GM19452 (cell line): ENCODE data around the gene XRCC3.

Source experiments
- ATAC-seq: cut with Tn5 transposase; IDR thresholded peaks from one replicate; pipeline ENCODE4 v1.9.1; 2021; ENCODE audit not compliant: unreplicated experiment

XRCC3 gene

DNA sequence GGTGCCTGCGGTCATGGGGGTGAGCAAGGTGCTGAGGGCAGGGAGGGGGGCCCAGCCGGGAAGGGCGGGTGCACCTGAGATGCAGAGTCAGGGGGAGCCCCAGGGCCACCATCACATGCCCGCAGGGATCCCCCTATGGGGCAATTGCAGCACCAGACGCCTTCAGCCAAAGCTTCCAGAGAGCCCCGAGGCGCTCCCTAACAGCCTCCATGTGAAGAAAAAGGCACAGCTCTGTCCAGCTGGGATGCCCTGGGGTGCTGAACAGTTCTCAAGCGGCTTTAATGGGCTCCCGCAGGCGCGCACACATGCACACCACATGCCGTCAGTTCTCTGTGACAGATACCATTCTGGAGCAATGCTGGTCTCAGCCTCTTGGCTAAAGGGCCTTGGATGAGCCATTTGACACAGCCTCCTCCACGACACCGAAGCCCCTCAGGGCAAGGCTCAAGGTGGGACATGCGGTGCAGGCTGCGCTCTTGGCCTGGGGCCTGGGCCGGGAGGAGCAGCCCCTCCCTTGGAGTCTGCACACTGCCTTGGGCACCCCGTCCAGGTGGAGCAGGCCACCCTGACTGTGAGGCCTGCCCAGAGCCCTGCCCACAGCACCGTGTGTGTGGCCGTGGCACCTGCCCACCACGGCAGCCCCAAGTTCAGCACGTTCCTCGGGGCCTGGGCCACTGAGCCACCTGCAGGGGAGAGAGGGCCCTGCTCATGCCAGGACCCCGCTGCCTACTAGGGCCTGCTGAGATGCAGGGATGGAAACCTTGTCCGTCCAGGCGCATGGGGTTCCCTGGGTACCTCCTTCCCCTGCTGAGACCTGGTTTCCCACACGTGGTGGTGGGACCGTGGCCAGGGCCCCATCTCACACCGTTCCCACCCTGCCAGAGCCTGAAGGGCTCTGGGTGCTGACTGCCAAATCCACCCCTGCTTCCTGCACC is 7.7 kb downstream of the XRCC3 start:
- no peak for ATAC-seq

DNA sequence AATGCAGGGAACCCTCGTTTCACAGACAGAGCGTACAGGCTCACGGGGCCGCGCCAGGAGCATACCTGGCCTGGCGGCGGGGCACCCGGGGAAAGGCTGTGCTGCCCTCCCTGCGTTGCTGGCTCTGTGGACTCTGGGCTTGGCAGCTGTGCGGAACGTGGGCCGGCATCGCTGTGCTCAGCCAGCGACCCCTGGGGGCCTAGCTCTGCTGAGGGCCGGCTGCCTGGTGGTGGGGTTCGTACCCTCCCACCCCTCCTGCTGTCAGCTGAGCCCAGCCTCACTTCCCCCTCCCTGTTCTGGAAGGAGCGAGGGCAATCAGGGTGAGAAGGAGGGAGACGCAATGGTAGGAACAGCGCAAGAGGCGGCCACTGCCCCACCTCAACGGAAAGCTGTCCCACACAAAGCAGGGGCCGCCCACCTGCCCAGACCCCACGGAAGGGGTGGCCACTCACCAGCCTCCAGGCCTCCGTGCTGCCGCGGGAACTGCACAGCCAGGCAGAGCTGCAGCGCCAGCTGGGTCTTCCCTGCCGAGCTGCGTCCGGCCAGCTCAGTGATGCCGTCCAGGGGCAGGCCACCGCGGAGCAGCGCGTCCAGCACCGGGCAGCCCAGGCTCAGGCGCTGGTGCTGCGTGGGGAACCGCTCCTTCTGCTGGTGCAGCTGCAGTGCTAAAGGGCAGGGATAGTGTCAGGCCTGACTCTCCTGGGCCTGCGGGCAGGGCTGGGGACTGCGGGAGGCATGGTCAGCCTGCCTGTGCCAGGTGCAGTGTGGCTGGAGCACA is 8.5 kb downstream of the XRCC3 start:
- no peak for ATAC-seq

DNA sequence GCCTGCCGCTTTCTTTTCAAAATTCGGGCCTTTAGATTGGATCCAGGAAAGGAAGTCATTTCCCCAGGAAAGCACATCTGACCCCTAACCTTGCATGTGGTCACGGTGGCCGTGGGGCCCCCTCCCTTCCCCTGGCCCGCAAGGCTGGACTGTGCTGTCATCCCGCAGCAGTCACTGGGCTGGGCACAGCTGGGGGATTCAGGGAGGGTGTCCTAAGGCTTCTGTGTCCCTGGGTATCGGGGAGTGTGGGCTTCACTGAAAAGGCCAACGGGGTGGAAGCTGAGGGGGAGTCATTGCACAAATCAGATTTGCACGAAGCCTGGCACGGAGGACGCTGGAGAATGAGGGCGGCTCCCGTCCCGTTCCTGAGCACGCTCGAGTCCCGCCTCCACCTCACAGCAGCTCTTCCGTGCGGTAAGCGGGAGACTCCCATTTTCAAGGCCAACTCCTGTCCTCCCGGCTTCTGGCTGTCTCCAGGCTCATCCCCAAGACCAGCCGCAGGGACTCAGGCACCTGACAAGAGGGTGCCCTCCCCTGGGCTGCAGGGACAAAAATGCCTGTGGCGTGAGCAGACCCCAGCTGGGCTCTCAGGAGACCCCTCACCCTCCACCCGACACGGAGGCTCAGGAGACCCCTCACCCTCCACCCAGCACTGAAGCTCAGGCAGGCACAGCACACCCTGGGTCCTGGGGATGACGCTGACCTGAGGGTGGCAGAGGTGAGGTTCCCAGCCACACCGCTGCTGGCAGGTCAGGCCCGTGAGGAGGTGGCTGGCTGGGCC is 9.6 kb downstream of the XRCC3 start:
- no peak for ATAC-seq

DNA sequence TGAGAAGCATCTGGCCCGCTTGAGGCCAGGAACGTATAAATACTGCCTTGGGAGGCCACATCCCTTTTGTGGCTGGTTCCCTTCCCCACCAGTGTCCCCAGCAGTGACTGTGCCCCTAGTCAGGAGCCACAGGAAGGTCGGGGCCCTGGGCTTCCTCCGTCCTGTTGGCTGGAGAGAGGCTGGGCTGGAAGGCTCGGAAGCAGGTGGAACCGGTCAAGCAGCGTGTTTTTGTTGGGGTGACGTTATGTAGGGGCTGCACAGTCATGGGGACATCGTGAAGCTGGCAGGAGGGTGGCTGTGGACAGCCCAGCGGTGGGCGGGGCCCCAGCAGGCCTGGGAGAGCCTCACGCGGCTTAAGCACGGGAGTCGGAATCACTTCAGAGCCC is 10.1 kb downstream of the XRCC3 start:
- ATAC-seq, result no peak

DNA sequence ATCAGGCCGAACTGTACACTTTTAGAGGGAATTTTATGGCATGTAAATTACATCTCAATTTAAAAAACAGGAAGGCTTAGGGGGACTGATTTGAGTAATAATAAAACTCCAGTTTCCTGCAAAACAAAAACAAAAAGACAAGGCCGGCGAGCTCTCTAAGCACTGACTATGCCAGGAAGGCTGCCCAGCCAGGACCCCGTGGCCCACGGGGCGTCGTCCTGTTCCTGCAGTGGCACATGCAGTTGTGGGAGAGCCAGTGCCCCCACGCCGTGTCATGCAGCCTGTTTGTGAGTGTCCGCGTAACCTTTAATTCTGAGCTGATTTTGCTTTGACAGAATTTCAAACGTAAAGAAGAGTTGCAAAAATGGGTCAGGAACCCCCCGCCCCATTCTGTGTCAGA is 10.5 kb downstream of the XRCC3 start:
- ATAC-seq, result no peak

DNA sequence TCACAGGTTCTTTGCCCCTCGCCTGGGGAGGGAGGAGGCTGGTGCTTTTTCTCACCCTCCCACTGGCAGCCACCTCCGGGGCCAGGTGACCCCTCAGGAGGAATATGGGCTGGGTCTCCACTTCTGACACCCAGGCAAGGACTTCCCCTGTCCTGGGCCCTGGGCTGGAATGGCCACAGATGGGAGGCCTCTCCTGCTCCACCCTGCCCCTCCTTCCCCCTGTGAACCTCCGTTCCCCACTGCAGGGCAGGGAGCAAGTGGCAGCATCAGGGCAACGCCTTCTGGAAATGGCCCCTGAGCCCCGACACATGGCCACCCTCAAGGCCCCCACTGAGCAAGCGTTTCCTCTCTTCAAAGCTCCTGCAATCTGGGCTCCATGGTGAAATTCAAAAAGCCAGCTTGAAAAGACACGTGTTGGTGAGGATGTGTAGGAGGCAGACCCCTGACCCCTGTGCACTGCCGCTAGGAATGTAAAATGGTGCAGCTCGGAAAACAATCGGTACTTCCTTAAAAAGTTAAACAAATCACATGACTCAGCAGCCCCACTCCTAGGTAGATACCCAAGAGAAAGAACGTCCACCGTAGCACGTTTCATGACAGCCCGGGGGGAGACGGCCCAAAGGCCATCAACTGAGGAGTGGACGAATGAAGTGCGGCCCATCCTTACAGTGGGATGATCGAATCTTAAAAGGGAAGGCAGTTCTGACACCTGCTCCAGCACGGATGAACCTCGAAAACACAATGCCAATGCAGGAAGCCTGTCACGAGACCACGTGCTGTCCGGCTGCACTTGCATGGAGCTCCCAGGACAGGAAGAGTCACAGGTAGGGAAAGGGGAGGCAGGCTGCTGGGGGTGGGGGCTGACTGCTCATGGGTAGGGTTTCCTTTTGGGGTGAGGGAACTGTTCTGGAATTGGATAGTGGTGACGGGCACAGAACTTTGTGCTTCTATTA is 11.5 kb downstream of the XRCC3 start:
- ATAC-seq, result no peak

DNA sequence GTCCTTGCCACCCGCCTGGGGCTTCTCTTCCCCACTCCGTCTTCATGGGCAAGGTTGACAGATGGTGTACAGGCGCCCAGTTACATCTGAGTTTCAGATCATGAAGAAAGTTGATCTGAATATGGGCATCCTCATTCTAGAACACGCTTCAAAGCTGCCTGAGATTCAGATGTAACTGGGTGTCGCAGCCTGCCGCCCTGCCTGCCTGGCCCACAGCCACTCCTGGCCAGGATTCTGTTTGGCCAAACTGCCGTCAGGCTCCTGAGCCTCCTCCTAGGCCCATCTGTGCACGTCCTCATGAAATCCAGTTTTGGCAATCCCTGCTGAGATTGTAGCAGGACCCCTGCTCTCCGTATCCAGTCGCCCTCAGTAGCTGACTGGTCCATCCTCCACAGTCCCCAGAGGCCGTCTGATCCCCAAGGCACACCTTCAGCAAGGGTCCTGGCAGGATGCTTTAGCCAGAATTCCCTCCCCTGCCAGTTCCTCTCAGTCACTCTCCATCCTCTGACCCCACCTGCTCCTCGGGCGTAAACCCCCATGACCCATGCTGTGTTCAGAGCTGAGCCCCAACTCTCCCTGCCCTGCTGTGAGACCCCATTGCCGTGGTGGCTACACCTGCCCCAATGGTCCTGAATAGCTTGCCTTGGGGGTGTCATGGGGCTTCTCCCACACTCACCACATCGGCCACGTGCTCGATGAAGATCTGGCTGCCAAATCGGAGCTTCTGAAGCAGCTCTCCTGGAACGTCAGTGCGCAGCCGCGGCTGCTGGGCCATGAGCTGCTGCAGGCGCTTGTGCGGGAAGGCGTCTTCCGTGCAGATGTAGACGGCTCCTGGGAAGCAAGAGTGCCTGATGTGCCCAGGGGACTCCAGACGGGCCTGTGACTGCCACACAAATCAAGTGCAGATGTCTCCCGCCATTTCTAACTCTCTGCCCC is 12.5 kb downstream of the XRCC3 start:
- no peak for ATAC-seq

DNA sequence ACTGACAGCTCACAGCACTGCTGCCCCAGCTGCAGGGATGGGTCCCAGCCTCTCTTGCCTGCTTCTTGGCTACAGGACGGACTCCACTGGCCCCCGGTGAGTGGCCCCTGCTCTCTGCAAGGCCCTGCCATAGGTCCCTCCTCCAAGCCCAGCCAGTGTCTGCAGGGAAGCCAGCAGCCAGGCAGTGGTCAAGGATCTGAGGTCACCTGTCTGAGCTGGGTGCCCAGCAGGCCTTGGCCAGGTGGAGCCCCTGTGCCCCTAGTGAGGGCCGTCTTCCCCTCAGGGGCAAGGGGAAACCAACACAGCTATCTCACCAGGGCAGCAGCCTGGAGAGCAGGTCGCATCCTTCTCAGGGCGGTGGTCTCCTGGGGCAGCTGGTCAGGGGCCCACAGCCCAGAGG is 13.2 kb downstream of the XRCC3 start:
- no peak for ATAC-seq

DNA sequence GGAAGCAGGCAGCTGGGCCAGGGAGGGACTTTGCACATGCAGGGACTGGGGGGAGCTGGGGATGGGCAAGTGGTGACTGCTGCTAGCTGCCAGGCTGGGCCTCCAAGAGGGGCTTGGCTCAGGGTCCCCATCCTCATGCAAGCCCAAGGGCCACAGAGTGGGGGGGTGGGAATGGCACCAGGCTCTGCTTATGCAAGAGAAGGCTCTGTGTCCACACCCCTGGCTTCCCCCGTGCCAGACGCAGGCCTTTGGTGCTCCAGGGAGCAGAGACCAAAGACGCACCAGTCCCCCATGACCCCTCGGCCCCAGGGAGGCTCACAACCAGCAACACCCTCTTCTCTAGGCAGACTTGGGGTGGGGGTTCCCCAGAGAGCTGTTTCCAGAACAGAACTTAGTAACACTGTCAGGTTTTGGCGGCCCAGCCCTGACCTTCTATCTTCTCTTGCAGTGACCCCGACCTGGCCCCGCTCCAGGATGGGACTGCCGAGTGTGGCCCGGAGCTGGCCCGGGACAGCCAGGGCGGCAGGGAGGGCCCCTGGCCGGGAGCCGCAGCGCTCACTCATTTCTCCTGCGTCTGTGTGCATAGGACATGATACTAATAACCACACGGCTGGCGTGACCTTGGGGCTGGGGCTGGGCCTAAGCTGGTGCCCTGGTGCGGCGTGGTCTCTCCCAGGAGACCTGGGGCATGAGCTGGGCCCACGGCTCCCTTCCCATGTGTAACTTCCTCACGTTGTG is 14.3 kb downstream of the XRCC3 start:
- ATAC-seq, result no peak

DNA sequence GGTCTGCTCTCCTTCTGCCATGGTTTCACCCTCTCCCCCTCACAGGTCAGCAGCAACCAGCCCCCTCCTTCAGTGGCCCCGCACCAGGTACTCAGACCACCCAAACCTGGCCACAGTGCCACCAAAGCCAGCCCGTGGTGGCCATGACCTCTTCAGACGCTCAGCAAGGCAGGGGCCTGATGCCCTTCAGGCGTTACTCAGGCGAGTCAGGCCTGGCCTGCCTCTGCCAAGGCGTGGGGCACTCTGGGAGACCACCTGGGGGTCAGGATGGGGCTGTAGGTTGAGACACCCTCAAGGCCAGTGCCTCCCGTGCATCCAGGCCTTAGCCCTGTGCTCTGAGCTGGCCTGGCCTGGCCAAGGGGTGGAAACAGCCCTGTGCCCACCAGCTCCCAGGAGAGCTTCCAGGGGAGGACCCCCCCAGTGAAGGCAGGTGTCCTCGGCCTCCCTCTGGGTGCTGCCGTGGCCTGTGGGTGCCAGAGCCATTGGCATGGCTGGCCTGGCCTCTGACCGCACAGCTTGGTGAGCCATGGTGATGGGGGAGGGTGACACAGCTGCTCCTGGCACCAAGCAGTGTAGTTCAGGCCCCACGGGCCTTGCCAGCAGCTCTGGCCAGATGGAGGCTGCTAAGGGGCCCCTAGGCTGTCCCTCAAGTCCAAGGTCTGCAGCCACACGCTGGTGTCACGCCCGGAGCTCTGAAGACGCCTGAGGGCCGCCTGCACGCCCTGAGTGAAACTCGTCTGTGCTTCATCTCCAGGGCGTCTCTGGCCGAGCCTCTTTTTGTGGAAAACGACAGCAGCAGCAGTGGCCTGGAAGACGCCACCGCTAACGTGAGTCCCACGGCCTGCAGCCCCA is 15.1 kb downstream of the XRCC3 start:
- ATAC-seq, result no peak

DNA sequence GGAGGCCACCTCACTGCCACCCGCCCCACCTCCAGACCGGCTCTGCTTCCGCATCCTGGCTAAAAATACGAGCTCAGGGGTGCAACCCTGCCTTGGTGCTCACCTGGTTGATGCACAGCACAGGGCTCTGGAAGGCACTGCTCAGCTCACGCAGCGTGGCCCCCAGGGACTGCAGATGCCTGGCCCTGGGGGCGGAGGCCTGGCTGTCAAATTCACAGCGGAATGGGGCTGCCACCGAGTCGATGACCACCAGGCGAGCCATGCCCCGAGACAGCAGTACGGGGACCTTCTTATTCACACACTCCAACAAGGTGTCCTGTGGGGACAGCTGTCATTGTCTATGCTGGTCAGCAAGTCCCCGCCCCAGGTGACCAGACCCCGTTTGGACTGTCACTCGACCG is 16.0 kb downstream of the XRCC3 start:
- ATAC-seq, result no peak

DNA sequence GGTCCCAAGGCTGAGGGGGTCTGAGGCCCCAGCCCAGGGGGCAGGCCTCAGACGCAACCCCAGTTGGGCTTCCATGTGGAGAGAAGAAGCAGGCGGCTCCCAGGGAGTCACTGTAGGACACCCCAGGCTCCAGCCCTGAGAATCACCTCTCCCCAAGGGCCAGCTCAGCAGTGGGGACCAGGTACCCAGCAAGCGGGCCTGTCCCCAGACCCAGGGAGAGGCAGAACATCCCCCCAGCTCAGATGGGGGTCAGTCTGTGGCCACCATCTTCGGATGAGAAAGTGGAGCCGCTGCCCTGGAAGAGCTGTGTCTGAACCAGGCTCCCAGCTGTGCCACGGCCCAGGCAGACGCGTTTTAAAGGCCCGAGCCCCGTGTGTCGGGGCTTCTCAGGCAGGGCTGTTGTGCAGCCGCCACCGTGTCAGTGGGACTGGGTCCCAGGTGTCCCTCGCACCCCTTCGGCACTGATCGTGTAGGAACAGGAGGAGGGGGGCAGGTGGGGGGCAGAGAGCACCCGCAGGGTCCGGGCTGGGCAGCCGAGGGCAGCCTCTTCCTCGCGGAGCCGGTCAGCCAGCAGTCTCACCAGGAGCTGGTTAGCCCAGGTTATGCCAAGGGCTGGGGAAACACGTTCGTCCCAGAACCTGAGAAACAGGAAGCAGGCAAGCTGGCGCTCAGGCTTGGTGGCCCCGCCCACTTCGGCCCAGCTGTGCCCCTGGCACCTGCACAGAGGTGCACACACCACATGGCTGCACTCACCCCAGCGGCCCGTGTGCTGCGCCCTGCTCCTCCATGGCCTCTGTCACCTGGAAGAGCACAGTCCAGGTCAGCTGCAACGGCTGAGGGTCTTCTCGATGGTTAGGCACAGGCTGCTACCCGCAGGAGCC is 16.6 kb downstream of the XRCC3 start:
- ATAC-seq, result no peak

DNA sequence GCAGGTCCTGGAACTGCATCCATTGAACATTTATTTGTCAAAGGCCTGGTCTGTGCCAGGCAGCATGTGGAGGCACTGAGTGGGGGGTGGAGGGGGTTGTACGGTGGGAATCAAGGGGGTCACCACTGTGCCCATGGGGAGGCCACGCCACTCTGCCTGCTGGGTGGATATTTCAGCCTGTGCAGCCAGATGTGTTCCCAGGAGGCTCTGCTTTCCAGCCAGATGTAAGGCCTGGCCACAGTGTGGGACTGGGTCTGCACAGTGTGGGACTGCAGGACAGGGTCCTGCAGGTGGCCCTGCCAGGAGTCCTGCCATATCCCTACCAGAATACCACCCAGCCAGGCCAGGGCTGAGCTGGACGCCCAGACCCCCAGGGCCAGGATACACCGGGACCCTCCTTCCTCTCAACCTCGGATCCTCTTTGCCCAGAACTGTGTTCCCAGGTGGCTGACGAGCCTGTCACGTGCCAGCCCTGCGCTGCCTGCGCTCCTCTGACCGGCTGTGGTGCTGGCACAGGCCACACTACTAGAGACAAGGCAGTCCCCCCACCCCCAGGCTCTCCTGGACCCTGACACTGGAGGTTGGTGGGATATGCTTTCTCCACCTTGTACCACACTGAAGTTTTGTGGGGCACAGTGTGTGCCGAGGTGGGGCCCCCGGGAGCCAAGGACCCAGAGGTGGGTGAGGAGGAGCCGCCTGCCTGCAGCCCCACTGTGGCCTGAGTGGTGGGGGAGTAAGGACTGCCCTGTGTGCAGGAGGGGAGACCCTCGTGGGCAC is 17.5 kb downstream of the XRCC3 start:
- no peak for ATAC-seq

DNA sequence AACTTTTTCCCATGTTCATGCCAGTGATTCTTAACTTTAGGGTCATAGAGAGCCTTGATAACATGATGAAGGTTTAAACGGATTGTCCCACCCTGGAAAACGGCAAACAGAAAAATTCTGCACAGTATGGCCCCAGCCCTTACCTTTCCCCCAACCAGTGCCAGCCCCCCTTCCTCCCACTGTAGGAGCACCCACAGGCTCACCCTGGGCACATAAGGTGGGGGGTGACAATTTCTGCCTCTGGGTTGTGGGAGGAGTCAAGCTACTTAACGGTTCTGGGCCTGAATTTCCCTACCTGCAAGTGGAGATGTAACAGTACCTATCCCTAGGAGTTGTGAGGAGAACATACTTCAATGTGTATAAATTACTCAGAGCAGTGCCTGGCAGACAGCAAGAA is 18.0 kb downstream of the XRCC3 start:
- no peak for ATAC-seq

DNA sequence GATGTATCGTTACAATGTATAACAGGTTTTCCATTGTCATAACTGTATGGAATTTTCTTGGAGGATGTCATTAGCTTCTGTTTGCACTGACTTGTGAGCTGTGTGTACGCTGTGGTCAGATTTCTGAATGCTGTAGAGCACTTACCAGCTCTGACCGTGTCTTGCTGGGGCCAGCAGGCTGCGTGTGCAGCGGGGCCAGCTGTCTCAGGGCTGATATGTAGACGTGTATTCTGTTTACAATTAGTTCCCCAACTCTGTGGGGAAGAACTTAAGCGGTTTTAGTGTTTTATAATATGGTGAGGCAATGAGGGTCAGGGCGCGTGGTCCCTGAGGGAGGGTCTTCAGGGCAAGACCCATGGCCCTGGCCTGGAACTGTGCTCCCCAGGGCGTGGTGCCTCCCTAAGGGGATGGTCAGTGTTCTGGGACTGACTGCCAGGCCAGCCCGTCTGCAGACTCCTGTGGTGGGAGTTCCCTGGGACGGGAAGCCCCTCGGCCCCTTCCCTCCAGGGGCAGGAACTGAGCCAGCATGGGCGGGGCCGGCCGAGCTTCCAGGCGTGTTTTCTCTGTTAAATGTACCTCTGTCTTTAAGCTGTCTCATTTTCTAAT is 18.7 kb downstream of the XRCC3 start:
- ATAC-seq, result no peak

DNA sequence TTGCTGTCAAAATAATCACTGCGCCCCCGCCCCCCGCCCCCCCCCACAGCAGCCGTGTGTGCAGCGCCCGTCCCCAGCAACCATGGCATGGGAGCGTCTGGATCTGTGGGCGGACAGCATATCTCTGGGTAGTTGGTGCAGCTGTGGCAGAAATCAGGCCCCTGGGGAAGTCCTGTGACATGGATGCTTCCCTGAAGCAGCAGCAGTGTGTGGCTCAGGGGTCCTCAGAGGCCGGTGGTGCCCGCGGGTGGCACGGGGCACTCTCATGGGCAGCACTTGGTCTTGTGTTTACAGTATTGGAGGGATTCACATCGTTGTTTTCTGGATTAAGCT is 19.2 kb downstream of the XRCC3 start:
- no peak for ATAC-seq
